ENCODE measurements around the gene METTL23. TPM values are rescaled to one million over a fixed set of nuclear protein-coding genes. Genes with fewer than 3 reads are reported as not detected.

METTL23 gene
- total RNA-seq, 1 experiment from 2014 or later, result 57.8 TPM

GRCh38 chr17:76714822-76715495 lies 11.7 kb upstream of the METTL23 start:
- Histone ChIP-seq H3K4me2 (ENCODE audit: low read length) (no peak overlapping the region), H3K9ac (ENCODE audit: low read length) (no peak overlapping the region), H3K27me3 (ENCODE audit: insufficient read depth, low read length) (no peaks in the 10 kb centered on the region), H4K20me1 (ENCODE audit: insufficient read depth) (peaks cover 4% of the 10 kb centered on the region; the same call in 1 of the 2 replicates), H3K9me2 (ENCODE audit: insufficient read depth) (no peaks in the 10 kb centered on the region), H3K79me2 (ENCODE audit: insufficient read depth, low read length) (peaks cover 23% of the 10 kb centered on the region), H3K4me1 (ENCODE audit: control insufficient read depth in 1 of 2, insufficient read depth in 2 of 2, low read length in 2 of 2) (peaks cover 9 to 14% of the 10 kb centered on the region in 2 experiments), H3K9me3 (ENCODE audit: control insufficient read depth in 1 of 2, insufficient read depth in 1 of 2, low read depth in 1 of 2, low read length in 2 of 2) (no peaks in the 10 kb centered on the region), H3K4me3 (replicated peaks in 1 of 2; ENCODE audit: low read depth in 1 of 2, low read length in 2 of 2) (no peak overlapping the region), H3K36me3 (ENCODE audit: control insufficient read depth in 1 of 2, insufficient read depth in 2 of 2, low read length in 2 of 2) (peaks cover 42 to 54% of the 10 kb centered on the region in 2 experiments), H3K27ac (ENCODE audit: low read depth, low read length) (0 out of 2 replicates have a peak overlapping the region, but pooled peaks have one; percentile 0), H2AFZ (ENCODE audit: low read depth, low read length, poor library complexity, severe bottlenecking) (no peak overlapping the region)
- peak; percentile 28 for ATAC-seq
- intact Hi-C loops (cut with micrococcal nuclease), result loop anchor here (1.0 kb wide), 1 partner anchor 192 kb away; no protein-coding TSS in a partner anchor
- ChIA-PET RAD21 (ENCODE audit: low non-redundant PET in 1 of 2, low total read pairs in 2 of 2, uncharacterized antibody in 2 of 2, unreplicated experiment in 2 of 2) (no interaction called here), CTCF (no interaction called here), POLR2A (no interaction called here)
- no TSS peak for BruUV-seq (replicated peaks)
- DNase-seq (ENCODE audit: low read depth, low spot score), result no peak
- TF ChIP-seq EZH2 (IDR thresholded peaks at IDR 0.05) (no peak), MAX (IDR thresholded peaks at IDR 0.05) (no peak), SP1 (IDR thresholded peaks at IDR 0.05; ENCODE audit: low read depth) (no peak), POLR2AphosphoS5 (IDR thresholded peaks at IDR 0.05; ENCODE audit: low read depth, low read length) (no peak), ELF1 (IDR thresholded peaks at IDR 0.05; ENCODE audit: borderline replicate concordance, low read depth) (no peak), RAD21 (IDR thresholded peaks at IDR 0.05; ENCODE audit: low read depth) (peak; percentile 83), SIN3A (IDR thresholded peaks at IDR 0.05; ENCODE audit: low read depth) (0 out of 2 replicates have a peak, but pooled peaks have one; percentile 19), CTCF (IDR thresholded peaks at IDR 0.05 in 2 of 3, conservative IDR thresholded peaks at IDR 0.05 in 1 of 3; ENCODE audit: borderline replicate concordance in 1 of 3, insufficient read depth in 1 of 3, low read depth in 2 of 3, low read length in 2 of 3) (peak; percentile 87 to 97 (median 88))

All from HCT116 (cell line).